DLD1 (cell line): Measurements from ENCODE around the gene FOXL2.

Experiments
- in situ Hi-C: cut with HindIII; loops from 2 replicates; pipeline ENCODE4 v1.10.0; 2017; ENCODE audit warnings: low sequenced_read_pairs

FOXL2 gene

DNA sequence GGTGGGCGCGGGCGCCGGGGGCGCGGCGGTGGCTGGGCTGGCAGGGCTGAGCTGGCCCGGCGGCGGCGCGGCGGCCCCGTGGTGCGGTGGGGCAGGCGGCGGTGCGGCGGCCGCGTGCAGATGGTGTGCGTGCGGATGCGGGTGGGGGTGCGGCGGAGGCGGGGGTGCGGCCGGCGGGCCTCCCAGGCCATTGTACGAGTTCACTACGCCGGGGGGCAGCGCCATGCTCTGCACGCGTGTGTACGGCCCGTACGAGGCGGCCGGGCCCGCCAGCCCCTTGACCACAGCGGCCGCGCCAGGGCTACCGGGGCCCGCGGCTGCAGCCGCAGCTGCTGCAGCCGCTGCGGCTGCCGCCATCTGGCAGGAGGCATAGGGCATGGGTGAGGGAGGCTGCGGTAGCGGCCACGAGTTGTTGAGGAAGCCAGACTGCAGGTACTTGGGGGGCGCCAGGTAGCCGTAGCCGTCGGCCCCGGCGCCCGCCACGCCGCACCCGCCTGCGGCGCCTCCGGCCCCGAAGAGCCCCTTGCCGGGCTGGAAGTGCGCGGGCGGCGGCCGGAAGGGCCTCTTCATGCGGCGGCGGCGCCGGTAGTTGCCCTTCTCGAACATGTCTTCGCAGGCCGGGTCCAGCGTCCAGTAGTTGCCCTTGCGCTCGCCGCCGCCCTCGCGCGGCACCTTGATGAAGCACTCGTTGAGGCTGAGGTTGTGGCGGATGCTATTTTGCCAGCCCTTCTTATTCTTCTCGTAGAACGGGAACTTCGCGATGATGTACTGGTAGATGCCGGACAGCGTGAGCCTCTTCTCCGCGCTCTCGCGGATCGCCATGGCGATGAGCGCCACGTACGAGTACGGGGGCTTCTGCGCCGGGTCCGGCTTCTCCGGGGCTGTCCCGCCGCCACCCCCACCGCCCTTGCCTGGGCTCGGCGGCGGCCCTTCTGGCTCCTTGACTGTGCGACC, 951 bp downstream of the FOXL2 start:
- in situ Hi-C loops = no loop called here

DNA sequence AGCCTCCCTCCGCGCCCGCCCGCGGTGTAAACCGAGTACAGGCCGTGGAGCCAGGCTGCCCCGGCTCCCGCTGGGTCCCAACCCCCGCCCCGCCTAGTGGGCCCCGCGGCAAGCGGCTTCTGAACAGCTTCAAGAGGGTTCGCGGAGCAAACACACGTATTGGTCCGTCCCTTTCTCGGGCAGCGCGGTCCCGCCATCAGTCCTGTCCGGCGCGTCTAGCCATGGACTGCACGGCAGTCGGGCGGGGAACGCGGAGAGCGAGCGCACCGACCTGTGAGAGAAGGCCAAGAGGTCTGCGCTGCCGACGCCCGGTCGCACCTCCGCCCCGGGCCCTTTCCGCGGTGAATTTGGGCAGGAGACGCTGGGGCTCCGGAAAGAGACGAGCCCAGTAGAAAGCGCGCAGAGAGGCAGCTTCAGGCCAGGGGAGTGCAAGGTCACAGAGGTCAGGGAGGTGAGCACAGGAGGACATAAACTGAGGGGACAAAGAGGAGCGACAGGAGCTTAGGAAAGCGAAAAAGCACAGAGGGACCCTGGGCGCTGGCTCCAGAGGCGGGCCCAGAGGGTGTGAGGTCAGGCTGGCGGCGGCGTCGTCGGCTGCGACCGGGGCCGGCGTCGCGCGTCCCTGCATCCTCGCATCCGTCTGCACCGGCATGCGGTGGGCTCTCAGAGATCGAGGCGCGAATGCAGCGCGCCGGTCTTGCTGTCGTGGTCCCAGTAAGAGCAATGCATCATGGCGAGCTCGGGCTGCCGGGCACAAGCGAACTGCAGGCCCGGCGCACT, 1.8 kb downstream of the FOXL2 start:
- in situ Hi-C loops = no loop called here

DNA sequence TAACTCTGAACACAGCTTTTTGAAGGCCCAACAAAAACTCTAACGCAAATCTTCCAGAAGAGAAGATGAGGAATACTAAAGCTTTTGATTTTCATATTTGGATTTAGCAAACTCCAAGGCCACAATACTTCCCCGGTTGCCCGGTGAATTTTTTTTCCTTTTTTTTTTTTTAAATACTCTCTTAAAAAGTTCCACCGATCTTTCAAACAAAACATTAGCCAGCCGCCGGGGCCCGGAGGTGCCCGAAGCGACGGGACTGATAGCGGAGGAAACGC, 2.3 kb downstream of the FOXL2 start:
- in situ Hi-C loops = no loop called here

DNA sequence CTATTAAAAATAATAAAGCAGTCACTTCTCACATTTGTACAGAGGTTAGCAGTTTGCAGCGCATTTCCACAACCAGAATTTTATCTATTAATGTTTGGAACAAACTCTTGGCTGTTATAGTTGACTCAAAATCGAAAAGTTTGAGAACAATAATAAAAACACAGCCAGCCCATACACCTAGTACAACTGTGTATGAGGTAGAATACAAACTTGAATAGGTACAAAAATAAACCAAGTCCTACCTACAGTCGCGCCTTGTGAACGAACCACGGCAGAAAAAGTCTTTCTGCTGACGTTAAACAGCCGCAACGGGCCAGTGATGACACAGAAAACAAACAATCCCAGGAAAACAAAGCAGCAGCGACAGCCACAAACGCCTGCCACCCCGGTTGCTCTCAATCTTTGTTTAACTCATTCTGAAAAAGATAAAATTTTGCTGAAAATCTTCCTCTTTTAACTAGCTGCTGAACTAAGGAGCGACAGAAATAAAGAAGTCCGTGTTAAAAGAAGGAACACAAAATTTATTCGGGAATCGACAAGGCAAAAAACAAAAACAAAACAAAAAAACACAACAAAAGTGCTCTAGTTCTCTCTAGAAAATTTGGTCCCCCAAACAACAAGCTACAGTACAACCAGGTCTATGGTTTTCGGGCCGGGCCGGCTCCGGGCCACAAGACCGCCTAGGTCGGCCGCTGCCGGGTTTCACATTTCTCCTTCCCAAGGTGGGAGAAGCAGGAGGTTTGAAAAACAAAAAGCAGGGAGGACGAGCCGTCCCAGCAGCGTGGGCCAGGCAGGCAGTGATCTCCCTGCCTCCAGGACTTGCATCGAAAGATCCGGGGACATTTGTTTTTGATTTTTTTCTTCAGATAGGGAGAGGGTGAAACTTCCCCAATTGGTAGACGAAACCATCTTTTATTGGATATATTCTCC, 2.9 kb downstream of the FOXL2 start:
- in situ Hi-C loops = no loop called here

DNA sequence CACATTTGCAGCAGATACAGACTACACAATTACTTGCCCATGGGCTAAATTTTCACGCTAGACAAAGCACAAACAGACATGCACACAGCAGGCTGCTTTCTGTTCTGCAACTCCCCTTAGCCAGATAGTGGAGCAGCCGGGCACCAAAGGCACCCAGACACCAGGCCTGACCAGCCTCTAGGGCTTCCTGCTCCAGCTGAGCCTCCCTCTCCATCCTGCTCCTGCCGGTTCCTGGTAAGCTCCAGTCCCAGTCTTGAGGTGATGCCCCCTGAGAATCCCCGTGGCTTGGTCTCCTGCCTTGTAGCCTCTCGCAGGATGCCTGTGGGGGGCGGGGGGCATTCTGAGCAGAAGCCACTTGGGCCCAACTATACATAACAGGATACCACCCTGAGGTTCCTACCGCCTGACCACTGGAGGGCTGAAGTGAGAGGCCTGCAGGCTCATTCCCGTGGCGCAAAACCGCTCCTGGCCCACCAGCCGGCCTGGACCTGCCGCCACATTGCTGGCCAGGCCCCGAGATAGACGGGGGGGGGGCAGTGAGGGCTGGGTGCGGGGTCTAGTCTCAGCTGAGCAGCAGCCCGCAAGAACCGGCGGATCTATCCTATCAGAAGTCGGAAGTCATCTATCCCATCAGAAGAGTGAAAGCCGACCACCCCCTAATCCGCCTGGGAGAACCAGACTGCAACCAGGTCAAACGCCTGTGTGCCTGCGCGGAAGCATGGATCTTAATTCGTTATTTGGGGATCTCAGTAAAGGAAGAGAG, 3.9 kb downstream of the FOXL2 start:
- in situ Hi-C loops = no loop called here

DNA sequence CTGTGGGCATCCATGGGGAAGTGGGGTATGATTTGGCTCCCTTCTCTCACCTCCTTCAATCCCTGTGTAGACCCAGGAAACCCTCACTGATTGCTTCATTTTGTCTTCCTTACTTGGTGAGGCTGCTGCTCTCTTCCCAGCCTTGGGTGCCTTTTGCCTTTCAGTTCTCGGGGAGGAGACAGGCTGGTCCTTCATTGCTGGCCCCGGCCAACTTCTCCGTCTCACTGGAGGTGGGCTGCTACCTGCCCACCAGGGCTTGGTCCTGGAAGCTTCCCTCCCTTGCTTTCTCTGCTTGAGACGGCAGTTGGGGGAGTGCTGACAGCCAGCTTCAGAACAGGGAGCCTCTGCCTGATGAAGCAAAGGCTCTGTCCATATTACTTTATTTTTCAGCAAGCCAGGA, 4.7 kb downstream of the FOXL2 start:
- in situ Hi-C loops = no loop called here

DNA sequence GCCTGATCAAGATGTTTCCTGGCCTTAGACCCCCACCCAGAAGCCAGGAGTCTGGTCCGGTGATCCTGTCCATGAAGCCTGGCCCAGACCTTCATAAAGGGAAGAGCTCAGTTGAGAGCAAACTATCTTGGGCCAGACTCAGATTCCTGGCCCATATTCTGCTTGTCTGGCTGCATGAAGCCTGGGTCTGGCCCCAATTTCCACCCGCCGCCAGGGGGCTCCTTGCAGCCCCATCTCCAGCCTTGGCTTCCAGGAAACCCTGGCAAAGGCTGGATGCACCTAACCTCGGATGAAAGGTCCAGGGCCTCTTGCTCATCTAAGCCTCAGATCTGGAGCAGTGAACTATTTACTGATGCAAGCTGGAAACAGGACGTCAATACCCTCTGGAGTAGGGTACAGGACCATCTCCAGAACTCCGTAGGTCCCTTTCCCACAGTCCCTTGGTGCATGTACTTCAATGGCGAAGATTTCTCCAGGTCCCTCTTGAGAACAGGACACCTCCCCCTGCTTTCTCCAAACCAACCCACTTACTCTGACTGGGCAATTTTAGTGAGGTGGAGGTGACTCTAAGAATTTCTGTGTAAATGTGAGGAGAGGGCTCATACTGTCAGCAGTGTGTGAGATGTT, 5.6 kb downstream of the FOXL2 start:
- in situ Hi-C loops = no loop called here

DNA sequence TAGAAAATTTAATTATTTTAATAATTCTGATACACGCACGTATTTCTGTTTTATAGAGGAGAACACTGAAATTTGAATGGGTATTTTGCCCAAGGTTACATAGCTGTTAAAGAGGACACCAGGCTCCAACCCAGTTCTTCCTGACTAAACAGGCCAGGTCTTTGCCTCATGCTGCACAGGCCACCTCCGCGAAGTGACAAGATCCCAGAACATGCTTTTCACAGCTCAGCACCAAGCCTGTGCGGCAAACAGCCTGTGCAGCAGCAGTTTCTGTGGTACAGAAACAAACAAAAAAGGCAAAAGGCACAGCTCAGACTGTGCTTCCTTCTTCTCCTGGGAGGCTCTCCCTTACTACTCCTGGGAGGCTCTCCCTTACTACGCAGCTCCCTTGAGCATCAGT, 6.5 kb downstream of the FOXL2 start:
- in situ Hi-C loops = no loop called here

DNA sequence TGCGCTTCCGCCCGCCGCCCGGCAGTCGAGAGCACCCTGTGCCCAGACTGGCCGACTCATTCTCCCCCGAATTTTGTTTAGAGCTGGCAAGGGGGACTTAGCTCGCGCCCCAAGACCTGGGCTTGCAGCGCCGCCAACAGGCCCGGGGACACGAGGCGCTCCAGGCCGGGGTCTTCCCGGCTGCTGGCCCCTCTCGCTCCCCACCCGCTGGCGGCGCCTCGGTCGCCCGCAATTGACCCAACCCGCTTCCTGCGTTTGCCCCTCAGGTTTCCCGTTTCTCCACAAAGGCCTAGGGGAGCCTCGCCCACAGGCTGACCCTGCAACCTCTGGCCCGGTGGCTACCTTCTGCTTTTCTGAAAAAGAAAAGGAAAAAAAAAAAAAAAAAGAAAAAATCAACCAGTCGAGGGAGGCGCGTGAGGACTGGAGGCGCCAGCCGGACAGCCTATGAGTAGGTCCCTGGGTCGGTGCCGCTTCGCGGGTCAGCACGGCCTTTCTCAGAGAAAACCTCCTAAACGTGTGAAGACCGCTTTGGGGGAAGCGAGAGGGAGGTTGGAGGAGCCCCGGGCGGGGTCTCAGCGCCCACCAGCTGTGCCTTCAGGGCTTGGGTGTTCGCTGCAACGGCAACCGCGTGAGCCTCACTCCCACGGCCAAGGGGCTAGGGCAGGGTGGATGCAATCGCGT, 7.2 kb downstream of the FOXL2 start:
- in situ Hi-C loops = no loop called here

DNA sequence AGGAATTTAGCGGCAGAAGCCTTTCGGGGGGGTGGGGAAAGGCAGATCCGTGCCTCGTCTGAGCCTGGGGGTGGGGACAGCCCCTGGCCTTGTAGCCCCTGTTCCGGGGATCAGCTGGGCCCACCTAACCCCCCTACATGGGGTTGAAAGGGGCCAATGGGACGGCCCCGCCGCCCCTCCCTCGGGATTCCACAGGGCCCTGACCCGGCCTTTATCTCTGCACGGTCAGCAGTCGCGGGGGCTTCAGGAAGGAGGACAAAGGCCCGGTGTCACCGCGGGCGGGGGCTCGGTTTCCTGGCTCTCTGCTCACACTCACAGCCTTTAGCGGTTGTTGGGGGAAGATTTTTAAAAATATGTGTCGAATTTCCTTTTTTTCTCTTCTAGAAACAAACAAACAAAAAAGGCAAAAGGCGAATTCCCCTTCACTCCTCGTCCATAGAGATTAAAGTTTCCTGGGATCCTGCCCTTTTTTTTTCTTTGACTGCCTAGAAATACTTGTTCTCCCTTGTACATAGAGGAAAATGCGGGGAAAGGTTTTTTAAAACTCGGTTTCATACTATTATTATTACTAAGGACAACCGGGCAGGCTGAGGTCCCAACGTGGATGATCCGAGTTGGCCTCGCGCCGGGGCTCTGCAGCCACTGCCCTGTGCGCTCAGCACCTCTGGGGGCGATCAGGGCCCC, 7.9 kb downstream of the FOXL2 start:
- in situ Hi-C loops = no loop called here

DNA sequence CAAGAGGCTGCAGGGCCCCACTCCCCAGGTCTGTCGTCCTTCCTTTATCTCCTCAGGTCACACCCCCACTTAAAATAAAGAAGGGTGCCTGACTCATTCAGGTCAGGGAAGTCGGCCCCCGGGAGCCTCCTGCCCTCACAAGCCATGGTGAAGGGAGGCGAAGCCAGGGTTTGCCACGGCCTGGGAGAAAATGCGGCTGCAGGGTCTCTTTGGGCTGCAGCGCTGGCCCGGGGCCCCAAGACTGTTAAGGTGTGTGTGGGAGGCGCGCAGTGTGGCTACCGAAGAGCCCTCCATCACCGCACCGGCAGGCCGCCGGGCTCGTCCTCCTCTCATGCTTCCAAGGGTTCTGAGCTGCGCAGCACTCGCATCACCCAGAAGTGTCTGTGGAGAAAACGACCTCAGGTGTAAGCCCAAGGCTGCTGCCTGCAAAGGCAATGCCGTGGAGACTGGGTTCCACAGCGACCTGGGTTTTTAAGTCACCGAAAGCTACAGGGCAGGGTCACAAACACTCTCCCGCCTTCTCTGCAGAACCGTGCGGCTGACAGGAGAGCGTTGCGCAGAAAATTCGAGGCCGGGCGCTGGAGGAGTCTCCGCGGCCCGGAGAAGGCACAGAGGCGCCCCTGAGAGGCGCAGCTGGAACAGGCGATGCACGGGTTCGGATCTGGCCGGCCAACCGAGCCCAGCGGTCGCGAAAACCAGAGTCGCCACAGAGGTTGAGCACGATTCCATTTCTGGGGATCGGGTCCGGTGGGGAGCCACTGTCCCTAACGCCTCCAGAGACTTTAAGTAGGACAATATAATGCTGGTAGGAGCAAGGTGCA, 8.7 kb downstream of the FOXL2 start:
- in situ Hi-C loops = no loop called here

DNA sequence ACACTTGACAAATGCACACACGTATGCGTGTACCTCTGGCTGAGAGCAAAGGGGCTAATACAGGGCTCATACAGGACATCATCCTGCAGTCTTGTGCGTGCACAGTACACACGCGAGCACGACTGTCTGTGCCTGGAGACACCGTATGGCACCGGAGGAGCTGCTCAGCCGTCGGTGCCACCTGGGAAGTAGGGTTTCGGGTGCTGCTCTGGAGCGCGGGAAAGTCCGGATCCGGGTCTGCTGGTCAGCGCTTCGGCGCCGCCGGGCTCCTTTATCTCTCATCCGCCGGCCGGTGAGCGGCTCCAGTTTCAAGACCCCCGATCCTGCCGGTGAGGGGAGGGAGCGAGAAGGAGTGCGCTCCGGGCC, 9.3 kb downstream of the FOXL2 start:
- in situ Hi-C loops = no loop called here

DNA sequence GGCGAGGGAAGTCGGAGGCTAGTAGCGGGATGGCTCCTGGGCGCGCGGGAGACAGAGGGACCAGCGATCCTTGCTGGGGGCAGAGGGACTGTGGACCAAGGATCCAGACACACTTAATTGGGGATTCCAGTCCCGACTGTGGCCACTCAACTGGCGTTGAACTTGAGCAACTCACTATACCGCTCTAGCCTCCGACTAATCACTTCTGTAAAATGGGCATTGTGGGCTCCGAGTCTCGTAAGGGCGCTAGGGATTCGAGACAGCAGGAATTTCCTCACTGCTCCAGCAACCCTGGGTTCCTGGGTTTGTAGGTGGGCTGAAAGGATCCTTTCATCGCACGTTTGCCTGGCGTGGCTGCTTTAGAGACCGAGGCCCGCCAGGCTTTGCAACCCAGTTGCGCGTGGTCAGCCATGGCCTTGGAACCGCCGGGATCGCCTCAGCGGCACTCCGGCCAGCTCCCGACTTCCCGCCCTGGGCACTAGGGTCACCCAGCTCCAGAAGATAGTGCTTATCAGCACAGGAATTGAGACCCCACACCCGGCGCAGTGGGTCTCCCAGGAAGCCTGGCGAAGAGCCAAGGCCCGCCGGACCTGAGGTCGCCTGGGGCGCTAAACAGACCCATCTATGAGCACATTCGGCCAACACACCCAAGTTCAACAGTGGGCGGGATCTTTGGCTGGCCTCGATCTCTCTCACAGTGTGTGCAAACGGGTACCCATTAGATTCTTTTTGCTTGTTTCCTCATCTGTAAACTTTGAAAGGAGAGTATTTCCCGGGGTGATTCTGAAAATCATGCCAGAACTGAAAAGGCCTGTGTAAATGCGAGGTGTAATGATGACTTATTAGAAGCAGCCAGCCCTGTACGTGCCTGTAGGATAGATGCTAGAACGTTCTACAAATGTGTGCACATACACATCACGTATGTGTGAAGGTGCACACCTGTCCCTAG, 9.9 kb downstream of the FOXL2 start:
- in situ Hi-C loops = no loop called here

DNA sequence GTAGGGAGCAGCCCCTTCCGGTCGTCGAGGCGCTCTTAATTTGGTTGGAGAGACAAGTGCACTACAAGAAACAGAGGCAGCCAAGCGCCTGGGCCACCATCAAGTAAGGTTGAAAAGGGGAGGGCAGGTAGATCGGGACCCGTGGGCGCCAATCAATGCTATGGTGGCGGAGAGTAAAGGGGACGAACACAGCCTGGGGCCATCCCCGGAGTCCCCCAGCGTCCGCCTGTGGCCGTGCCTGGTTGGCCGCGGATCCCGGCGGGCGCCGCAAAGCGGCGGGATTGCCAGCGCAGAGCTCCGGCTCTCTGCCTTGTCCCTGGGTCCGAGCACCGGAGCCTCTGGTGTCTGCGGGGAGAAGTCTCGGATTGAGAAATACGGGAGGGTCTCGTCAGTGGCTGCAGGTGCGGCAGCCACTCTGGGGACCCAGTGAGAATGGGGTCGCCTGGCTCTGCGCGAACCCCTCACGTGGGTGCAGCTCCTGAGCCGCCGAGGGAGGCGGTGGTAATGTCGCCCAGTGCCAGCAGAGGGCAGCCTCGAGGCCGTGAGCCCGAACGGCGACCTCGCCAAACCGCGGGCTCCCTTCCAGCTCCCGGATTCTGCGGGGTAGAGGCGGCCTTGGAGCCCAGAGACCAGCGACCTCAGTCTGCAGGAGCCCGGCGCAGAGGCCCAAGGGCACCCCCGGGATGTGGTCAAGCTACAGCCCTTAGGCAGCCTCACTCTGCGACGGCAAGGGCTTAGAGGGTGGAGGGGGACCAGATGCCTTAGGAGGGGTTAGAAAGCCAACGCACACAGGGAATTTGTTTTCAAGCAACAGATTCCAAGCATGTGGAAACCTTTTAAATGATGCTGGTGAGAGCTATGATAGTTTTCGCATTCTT, 10.8 kb downstream of the FOXL2 start:
- in situ Hi-C loops = no loop called here

DNA sequence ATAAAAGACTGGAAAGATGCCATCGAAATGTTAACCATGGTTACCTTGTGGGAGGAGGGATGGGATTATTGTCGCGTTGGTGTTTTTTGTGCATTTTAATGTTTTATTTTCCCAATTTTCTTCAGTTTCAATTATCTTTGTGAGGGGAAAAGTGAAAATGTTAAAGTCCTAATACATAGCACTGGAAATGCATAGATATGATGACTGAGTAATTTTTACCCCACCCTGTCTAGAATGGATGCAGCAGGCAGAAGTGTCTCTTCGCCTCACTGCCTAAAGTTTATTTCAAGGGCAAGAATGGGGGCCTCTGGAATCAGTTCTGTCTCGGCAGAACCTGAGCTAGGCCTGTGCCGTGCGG, 11.5 kb downstream of the FOXL2 start:
- in situ Hi-C loops = no loop called here

DNA sequence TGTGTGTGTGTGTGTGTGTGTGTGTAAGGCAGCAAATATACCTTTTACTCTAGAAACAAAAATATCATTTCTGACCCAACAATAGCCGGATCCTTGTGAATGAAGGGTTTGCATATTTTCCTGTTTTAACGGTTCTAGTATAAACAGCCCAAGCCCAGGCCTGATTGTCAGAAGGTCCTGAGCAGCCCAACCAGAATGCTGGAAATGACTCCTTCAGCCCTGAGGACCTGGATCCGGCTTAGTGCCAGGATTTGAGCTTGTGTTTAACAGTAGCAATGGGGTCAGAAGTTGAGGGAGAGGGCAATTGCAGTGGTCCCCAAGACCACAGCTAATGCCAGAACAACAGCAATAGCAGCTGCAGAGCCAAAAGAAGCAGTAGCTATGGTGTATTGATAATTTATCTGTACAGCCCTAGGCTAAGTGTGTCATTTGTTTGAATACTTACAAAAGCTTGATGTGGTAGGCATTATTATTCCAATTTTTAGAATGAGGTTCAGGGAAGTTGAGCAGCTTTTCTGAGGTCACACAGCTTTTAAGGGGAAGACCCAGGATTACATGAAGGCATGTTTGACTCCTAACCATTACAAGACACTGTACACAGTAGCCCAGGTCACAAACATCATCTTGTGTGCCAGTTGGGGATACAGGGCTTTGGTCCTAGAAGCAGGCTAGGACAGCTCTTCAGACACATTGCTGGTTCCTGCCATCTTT, 12.8 kb downstream of the FOXL2 start:
- in situ Hi-C loops = no loop called here
